Lung (tissue), 16 donors: Measurements from ENCODE around the gene SLC13A2. TPM values are rescaled to one million over a fixed set of nuclear protein-coding genes. Genes with fewer than 3 reads are reported as not detected.
"Not testable (repeated sequence)": the region's sequence is repeated elsewhere in the genome, so short reads cannot be mapped to it uniquely, and the experiment has no call there.

Source experiments
- ATAC-seq: fragments of 200-7000 bp; cut with Tn5 transposase; one replicate; pipeline ENCODE4 v1.9.1; 2020; ENCODE audit warnings: moderate number of reproducible peaks; ENCODE audit not compliant: insufficient read depth, low FRiP score
- DNase-seq, 3 donors: peaks; one replicate each; pipeline ENCODE4 v3.0.0-alpha.2; 2013 to 2017
- H3K27ac ChIP-seq, 2 donors: one replicate each; pipeline ENCODE4 v1.5.1; 2013; ENCODE audit warnings: mild to moderate bottlenecking in 2 of 2, moderate library complexity in 2 of 2, control low read depth in 1 of 2, inconsistent platforms in 1 of 2, low read depth in 1 of 2, low read length in 1 of 2
- H3K27me3 ChIP-seq, 3 donors: one replicate each; pipeline ENCODE4 v1.5.1; 2013; ENCODE audit warnings: low read length in 2 of 3; ENCODE audit not compliant: control insufficient read depth in 3 of 3, insufficient read depth in 3 of 3
- H3K36me3 ChIP-seq, 4 donors: one replicate each; pipeline ENCODE4 v1.5.1; 2013; ENCODE audit warnings: low read length in 4 of 4, mild to moderate bottlenecking in 1 of 4, moderate library complexity in 1 of 4; ENCODE audit not compliant: control insufficient read depth in 4 of 4, insufficient read depth in 4 of 4
- H3K4me1 ChIP-seq, 5 donors: one replicate each; pipeline ENCODE4 v1.5.1; 2013; ENCODE audit warnings: low read length in 5 of 5, mild to moderate bottlenecking in 2 of 5, moderate library complexity in 1 of 5; ENCODE audit not compliant: control insufficient read depth in 5 of 5, insufficient read depth in 5 of 5
- H3K4me3 ChIP-seq: one replicate; pipeline ENCODE4 v1.5.1; 2013; ENCODE audit warnings: mild to moderate bottlenecking, control low read depth, moderate library complexity
- H3K9ac ChIP-seq, 2 donors: one replicate each; pipeline ENCODE4 v1.5.1; 2013; ENCODE audit warnings: low read length in 2 of 2, control low read depth in 1 of 2; ENCODE audit not compliant: insufficient read depth in 1 of 2
- H3K9me3 ChIP-seq, 4 donors: one replicate each; pipeline ENCODE4 v1.5.1; 2013; ENCODE audit warnings: low read length in 3 of 4, mild to moderate bottlenecking in 1 of 4, moderate library complexity in 1 of 4; ENCODE audit not compliant: control insufficient read depth in 4 of 4, insufficient read depth in 3 of 4
- CTCF ChIP-seq: IDR thresholded peaks from 2 replicates; pipeline ENCODE4 v1.5.1; 2012; ENCODE audit warnings: mild to moderate bottlenecking; ENCODE audit errors: control extremely low read depth, extremely low read depth
- WGBS, 2 donors: extraction: QIAGEN DNeasy Blood & Tissue Kit; methylation state at CpG; one replicate each; pipeline ENCODE4 v1.1.7; 2013; 5-methylcytosine and 5-hydroxymethylcytosine counted together
- long read RNA-seq, 5 donors: transcript quantifications; one replicate each; lab custom pipeline, GENCODE V29; 2026
- polyA plus RNA-seq, 2 donors: library from polyadenylated mRNA; stranded (reverse); fragments of 200-250 nt; gene quantifications; one replicate each; pipeline ENCODE4 v1.2.1, GENCODE V29; 2013
- total RNA-seq, 2 donors: library from RNA; depleted of rRNA in 1 of 2; stranded (reverse); fragments of >200 nt in 1 of 2; gene quantifications; one replicate each; pipeline ENCODE4 v1.2.1, GENCODE V29; 2014 to 2021
- donor health status: control.
- donor health status: control.
- donor health status: Bipolar disorder and iron deficiency.
- donor health status: healthy.
- donor health status: DM: yes; HTN: yes; CAD: no.

SLC13A2 gene
- total RNA-seq, result under 1 TPM in 1 of 2 donors, not detected in 1; 0.15 TPM
- polyA plus RNA-seq, result under 1 TPM; 0.02 to 0.06 TPM
- long read RNA-seq, donor 1, result 0 reads
- long read RNA-seq, donor 2, result 0 reads
- long read RNA-seq, donor 3, result 0 reads
- long read RNA-seq, donor 4, result 0 reads
- long read RNA-seq, donor 5, result 0 reads

- peaks cover 0 to 2% (median 0%) of the 10 kb centered on the region in 3 donors for H3K27me3 ChIP-seq
- H3K9me3 ChIP-seq, result no peaks in the 10 kb centered on the region
- H3K4me3 ChIP-seq, result no peak within 1 kb of the TSS
- H3K4me1 ChIP-seq, result peaks cover 0 to 10% (median 8%) of the 10 kb centered on the region in 5 donors
- H3K27ac ChIP-seq, result no peak within 1 kb of the TSS
- no peak for TF ChIP-seq CTCF
- H3K36me3 ChIP-seq, result no peaks in the 10 kb centered on the region
- WGBS, 2 donors, result 89 to 92% methylated on average over 5 of the region's 5 CpGs
- ATAC-seq (no peak), DNase-seq (no peak)
- no peak within 1 kb of the TSS for H3K9ac ChIP-seq
Measured at GRCh38 chr17:28473542-28473941, at the start of gene SLC13A2. Gene SLC13A2 (plus strand): TSS chr17:28473644. CDS start chr17:28473713, 69 bp downstream.

- no peak overlapping the region for H3K4me3 ChIP-seq
- no peaks in the 10 kb centered on the region for H3K36me3 ChIP-seq
- no peaks in the 10 kb centered on the region for H3K9me3 ChIP-seq
- TF ChIP-seq CTCF, result no peak
- no peak overlapping the region for H3K9ac ChIP-seq
- H3K4me1 ChIP-seq, result peaks cover 0 to 3% (median 0%) of the 10 kb centered on the region in 5 donors
- ATAC-seq (no peak), DNase-seq (no peak)
- 89 to 94% methylated on average over 13 of the region's 13 CpGs for WGBS, 2 donors
- H3K27me3 ChIP-seq, result peaks cover 0 to 1% (median 0%) of the 10 kb centered on the region in 3 donors
- H3K27ac ChIP-seq, result no peak overlapping the region
Measured at GRCh38 chr17:28425206-28425605, 48.2 kb upstream of the SLC13A2 start.

- DNase-seq (peak in 1 of 3 donors; percentile 2), ATAC-seq (no peak)
- Histone ChIP-seq H3K27ac (no peak overlapping the region), H3K4me1 (peaks cover 0 to 3% (median 0%) of the 10 kb centered on the region in 5 donors), H3K9me3 (no peaks in the 10 kb centered on the region), H3K36me3 (no peaks in the 10 kb centered on the region), H3K27me3 (no peaks in the 10 kb centered on the region), H3K4me3 (no peak overlapping the region), H3K9ac (no peak overlapping the region)
- 83 to 85% methylated on average over 9 of the region's 9 CpGs for WGBS, 2 donors
- TF ChIP-seq CTCF, result no peak
Measured at GRCh38 chr17:28426081-28426519, 47.3 kb upstream of the SLC13A2 start.

GRCh38 chr17:28427371-28427770 lies 46.1 kb upstream of the SLC13A2 start:
- WGBS, 2 donors, result 79 to 85% methylated on average over 5 of the region's 5 CpGs
- ATAC-seq, result no peak
- no peak overlapping the region for H3K27ac ChIP-seq

GRCh38 chr17:28427982-28428381 lies 45.5 kb upstream of the SLC13A2 start:
- H3K9ac ChIP-seq, H3K36me3 ChIP-seq, H3K27me3 ChIP-seq, DNase-seq, H3K27ac ChIP-seq, H3K4me1 ChIP-seq, ATAC-seq, H3K9me3 ChIP-seq, H3K4me3 ChIP-seq: not testable (repeated sequence)
- WGBS, 2 donors, result 88 to 91% methylated on average over 3 to 4 of the region's 4 CpGs

More at GRCh38 chr17:28427371-28427770, 46.1 kb upstream of the SLC13A2 start:
- DNase-seq, result peak in 2 of 3 donors; percentile 7 to 14
- H3K36me3 ChIP-seq, result no peaks in the 10 kb centered on the region
- H3K4me1 ChIP-seq, result peaks cover 0 to 3% (median 0%) of the 10 kb centered on the region in 5 donors
- no peak for TF ChIP-seq CTCF
- no peak overlapping the region for H3K9ac ChIP-seq
- no peak overlapping the region for H3K4me3 ChIP-seq
- no peaks in the 10 kb centered on the region for H3K27me3 ChIP-seq
- H3K9me3 ChIP-seq, result no peaks in the 10 kb centered on the region
